IPS-15b (cell line): ENCODE measurements around the gene CDH23.

Source experiments
- H3K27me3 ChIP-seq: one replicate; pipeline ENCODE4 v1.6.1; 2013; ENCODE audit warnings: low read length; ENCODE audit not compliant: control insufficient read depth, insufficient read depth
- H3K36me3 ChIP-seq: one replicate; pipeline ENCODE4 v1.6.1; 2013; ENCODE audit warnings: low read length; ENCODE audit not compliant: control insufficient read depth, insufficient read depth
- H3K4me1 ChIP-seq: one replicate; pipeline ENCODE4 v1.6.1; 2013; ENCODE audit warnings: mild to moderate bottlenecking, low read length; ENCODE audit not compliant: control insufficient read depth, insufficient read depth
- H3K4me3 ChIP-seq: one replicate; pipeline ENCODE4 v1.5.1; 2013; ENCODE audit warnings: low read depth, low read length
- H3K9ac ChIP-seq: one replicate; pipeline ENCODE4 v1.6.1; 2013; ENCODE audit warnings: low read depth, mild to moderate bottlenecking, low read length
- H3K9me3 ChIP-seq: one replicate; pipeline ENCODE4 v1.6.1; 2013; ENCODE audit warnings: mild to moderate bottlenecking, low read length; ENCODE audit not compliant: control insufficient read depth, insufficient read depth

CDH23 gene

GRCh38 chr10:71486484-71487114 is 89.9 kb downstream of the CDH23 start:
- no peaks in the 10 kb centered on the region for H3K36me3 ChIP-seq
- H3K9me3 ChIP-seq, result no peaks in the 10 kb centered on the region
- peaks cover 2% of the 10 kb centered on the region for H3K27me3 ChIP-seq
- H3K4me1 ChIP-seq, result no peaks in the 10 kb centered on the region
- H3K9ac ChIP-seq, result no peak overlapping the region
- H3K4me3 ChIP-seq, result no peak overlapping the region

- Histone ChIP-seq H3K36me3 (no peaks in the 10 kb centered on the region), H3K27me3 (peaks cover 2% of the 10 kb centered on the region), H3K4me3 (no peak overlapping the region), H3K4me1 (no peaks in the 10 kb centered on the region), H3K9me3 (no peaks in the 10 kb centered on the region), H3K9ac (no peak overlapping the region)
Measured at GRCh38 chr10:71487726-71488125, 91.0 kb downstream of the CDH23 start.

- Histone ChIP-seq H3K9me3 (no peaks in the 10 kb centered on the region), H3K27me3 (peaks cover 2% of the 10 kb centered on the region), H3K9ac (no peak overlapping the region), H3K4me3 (no peak overlapping the region), H3K36me3 (no peaks in the 10 kb centered on the region), H3K4me1 (no peaks in the 10 kb centered on the region)
Measured at GRCh38 chr10:71489077-71489476, 92.4 kb downstream of the CDH23 start.

- Histone ChIP-seq H3K4me1 (peaks cover 6% of the 10 kb centered on the region), H3K9me3 (no peaks in the 10 kb centered on the region), H3K36me3 (no peaks in the 10 kb centered on the region), H3K9ac (no peak overlapping the region), H3K4me3 (no peak overlapping the region), H3K27me3 (peaks cover 9% of the 10 kb centered on the region)
Measured at GRCh38 chr10:71492872-71493271, 96.2 kb downstream of the CDH23 start.

- no peak overlapping the region for H3K4me3 ChIP-seq
- H3K4me1 ChIP-seq, result peaks cover 6% of the 10 kb centered on the region
- no peaks in the 10 kb centered on the region for H3K9me3 ChIP-seq
- no peaks in the 10 kb centered on the region for H3K36me3 ChIP-seq
- peaks cover 16% of the 10 kb centered on the region for H3K27me3 ChIP-seq
- no peak overlapping the region for H3K9ac ChIP-seq
Measured at GRCh38 chr10:71493741-71494140, 97.0 kb downstream of the CDH23 start.

- Histone ChIP-seq H3K9me3 (no peaks in the 10 kb centered on the region), H3K27me3 (peaks cover 16% of the 10 kb centered on the region), H3K36me3 (no peaks in the 10 kb centered on the region), H3K4me3 (no peak overlapping the region), H3K9ac (no peak overlapping the region), H3K4me1 (peaks cover 6% of the 10 kb centered on the region)
Measured at GRCh38 chr10:71494476-71494875, 97.8 kb downstream of the CDH23 start.

GRCh38 chr10:71494980-71495381 is 98.3 kb downstream of the CDH23 start:
- no peak overlapping the region for H3K4me3 ChIP-seq
- H3K9ac ChIP-seq, result no peak overlapping the region
- H3K27me3 ChIP-seq, result peaks cover 16% of the 10 kb centered on the region
- H3K4me1 ChIP-seq, result peaks cover 6% of the 10 kb centered on the region
- H3K36me3 ChIP-seq, result no peaks in the 10 kb centered on the region
- no peaks in the 10 kb centered on the region for H3K9me3 ChIP-seq

GRCh38 chr10:71496927-71497762 is 100.4 kb downstream of the CDH23 start:
- Histone ChIP-seq H3K4me1 (peaks cover 6% of the 10 kb centered on the region), H3K27me3 (peaks cover 14% of the 10 kb centered on the region), H3K9me3 (no peaks in the 10 kb centered on the region), H3K36me3 (no peaks in the 10 kb centered on the region), H3K9ac (no peak overlapping the region), H3K4me3 (no peak overlapping the region)

GRCh38 chr10:71497763-71498326 is 101.1 kb downstream of the CDH23 start:
- Histone ChIP-seq H3K27me3 (peaks cover 14% of the 10 kb centered on the region), H3K36me3 (no peaks in the 10 kb centered on the region), H3K9ac (no peak overlapping the region), H3K4me1 (peaks cover 6% of the 10 kb centered on the region), H3K4me3 (no peak overlapping the region), H3K9me3 (no peaks in the 10 kb centered on the region)

GRCh38 chr10:71501402-71501801 is 104.7 kb downstream of the CDH23 start:
- Histone ChIP-seq H3K4me1 (peaks cover 3% of the 10 kb centered on the region), H3K4me3 (no peak overlapping the region), H3K9me3 (no peaks in the 10 kb centered on the region)

GRCh38 chr10:71502190-71502589 is 105.5 kb downstream of the CDH23 start:
- Histone ChIP-seq H3K9me3 (no peaks in the 10 kb centered on the region), H3K9ac (no peak overlapping the region), H3K27me3 (peaks cover 10% of the 10 kb centered on the region), H3K4me1 (no peaks in the 10 kb centered on the region), H3K36me3 (no peaks in the 10 kb centered on the region), H3K4me3 (no peak overlapping the region)

More at GRCh38 chr10:71501402-71501801, 104.7 kb downstream of the CDH23 start:
- Histone ChIP-seq H3K27me3 (peaks cover 10% of the 10 kb centered on the region), H3K36me3 (no peaks in the 10 kb centered on the region), H3K9ac (no peak overlapping the region)

GRCh38 chr10:71502851-71503250 is 106.1 kb downstream of the CDH23 start:
- Histone ChIP-seq H3K4me3 (no peak overlapping the region), H3K9me3 (no peaks in the 10 kb centered on the region), H3K4me1 (no peaks in the 10 kb centered on the region), H3K9ac (no peak overlapping the region), H3K36me3 (no peaks in the 10 kb centered on the region), H3K27me3 (peaks cover 7% of the 10 kb centered on the region)
